Measurements from ENCODE around the gene DRC3.

DNA sequence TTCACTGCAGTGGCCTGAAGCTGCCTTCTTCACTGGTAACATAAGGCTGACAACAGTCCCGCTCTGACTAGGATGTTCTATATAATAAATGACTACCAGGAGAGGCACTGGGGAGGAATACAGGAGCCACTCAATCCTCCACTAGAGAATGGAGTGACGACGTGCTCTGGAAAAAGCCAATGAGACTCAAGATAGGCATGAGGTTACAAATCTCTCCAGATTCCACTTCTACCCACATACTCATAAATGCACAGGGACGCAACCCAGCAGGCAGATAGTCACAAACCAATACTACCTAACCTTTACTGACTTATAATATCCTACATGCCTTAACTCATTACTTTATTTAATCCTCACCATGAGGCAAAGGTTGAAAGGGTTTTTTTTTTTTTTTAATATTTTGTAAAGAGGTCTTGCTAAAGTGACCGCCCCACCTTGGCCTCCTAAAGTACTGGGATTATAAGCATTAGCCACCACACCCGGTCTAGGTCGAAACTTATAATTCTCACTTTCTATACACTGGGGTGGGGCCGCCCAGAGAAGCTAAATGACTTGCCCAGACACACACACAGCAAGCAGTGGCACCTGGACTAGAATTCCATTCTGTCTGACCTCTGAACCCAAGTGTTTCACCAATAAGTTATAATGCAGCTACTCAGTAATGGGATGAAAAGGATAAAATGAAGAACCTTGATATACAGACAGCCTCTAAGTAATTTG lies 34.1 kb upstream of the DRC3 start:
- no peak for TF ChIP-seq EZH2 (IDR thresholded peaks at IDR 0.05)
- TF ChIP-seq ZFX (IDR thresholded peaks at IDR 0.05): no peak
- TF ChIP-seq, protein P1, sequence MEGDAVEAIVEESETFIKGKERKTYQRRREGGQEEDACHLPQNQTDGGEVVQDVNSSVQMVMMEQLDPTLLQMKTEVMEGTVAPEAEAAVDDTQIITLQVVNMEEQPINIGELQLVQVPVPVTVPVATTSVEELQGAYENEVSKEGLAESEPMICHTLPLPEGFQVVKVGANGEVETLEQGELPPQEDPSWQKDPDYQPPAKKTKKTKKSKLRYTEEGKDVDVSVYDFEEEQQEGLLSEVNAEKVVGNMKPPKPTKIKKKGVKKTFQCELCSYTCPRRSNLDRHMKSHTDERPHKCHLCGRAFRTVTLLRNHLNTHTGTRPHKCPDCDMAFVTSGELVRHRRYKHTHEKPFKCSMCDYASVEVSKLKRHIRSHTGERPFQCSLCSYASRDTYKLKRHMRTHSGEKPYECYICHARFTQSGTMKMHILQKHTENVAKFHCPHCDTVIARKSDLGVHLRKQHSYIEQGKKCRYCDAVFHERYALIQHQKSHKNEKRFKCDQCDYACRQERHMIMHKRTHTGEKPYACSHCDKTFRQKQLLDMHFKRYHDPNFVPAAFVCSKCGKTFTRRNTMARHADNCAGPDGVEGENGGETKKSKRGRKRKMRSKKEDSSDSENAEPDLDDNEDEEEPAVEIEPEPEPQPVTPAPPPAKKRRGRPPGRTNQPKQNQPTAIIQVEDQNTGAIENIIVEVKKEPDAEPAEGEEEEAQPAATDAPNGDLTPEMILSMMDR (IDR thresholded peaks at IDR 0.05 in 2 of 3, conservative IDR thresholded peaks at IDR 0.05 in 1 of 3; ENCODE audit: borderline replicate concordance in 1 of 3, insufficient read depth in 1 of 3, low read depth in 2 of 3, low read length in 2 of 3): no peak
- TF ChIP-seq POLR2A (IDR thresholded peaks at IDR 0.05; ENCODE audit: borderline replicate concordance, extremely low read depth, insufficient read depth, insufficient read length): no peak

All from HCT116 (cell line).